Activated CD8-positive, alpha-beta memory T cell treated with anti-CD3 and anti-CD28 coated beads, Interleukin-2, amount 50 U/mL, for 24 hours (primary cell): ENCODE measurements around the gene R3HDM2.
"Not testable (repeated sequence)": the region's sequence is repeated elsewhere in the genome, so short reads cannot be mapped to it uniquely, and the experiment has no call there.

Experiments
- DNase-seq: peaks from one replicate; pipeline ENCODE4 v3.0.0-alpha.2; 2020; ENCODE audit errors: extremely low read depth

R3HDM2 gene

DNA sequence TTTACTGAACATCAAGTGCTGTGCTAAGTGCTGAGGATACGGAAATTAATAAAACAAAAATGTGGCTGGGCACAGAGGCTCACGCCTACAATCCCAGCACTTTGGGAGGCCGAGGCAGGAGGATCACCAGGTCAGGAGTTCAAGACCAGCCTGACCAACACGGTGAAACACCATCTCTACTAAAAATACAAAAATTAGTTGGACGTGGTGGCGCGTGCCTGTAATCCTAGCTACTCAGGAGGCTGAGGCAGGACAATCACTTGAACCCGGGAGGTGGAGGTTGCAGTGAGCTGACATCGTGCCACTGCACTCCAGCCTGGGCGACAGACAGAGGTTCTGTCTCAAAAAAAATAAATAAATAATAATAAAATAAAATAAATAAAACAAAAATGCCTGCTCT, 3.9 kb downstream of the R3HDM2 start:
- not testable (repeated sequence) for DNase-seq

DNA sequence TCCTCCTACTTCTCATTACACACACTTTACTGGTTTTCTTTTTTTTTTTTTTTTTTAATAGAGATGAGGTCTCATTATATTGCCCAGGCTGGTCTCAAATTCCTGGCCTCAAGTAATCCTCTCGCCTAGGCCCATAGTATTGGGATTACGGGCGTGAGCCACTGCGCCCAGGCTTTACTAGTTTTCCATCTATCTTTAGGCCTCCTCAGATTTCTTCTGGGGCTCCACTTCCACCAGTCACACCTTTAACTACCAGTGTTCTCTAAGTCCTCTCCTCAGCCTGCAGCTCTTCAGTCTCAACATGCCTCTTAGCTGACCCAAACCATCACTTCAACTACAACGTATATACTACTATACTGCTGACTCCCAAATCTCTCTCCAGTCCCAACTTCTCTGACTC, 10.4 kb downstream of the R3HDM2 start:
- DNase-seq, result no peak

DNA sequence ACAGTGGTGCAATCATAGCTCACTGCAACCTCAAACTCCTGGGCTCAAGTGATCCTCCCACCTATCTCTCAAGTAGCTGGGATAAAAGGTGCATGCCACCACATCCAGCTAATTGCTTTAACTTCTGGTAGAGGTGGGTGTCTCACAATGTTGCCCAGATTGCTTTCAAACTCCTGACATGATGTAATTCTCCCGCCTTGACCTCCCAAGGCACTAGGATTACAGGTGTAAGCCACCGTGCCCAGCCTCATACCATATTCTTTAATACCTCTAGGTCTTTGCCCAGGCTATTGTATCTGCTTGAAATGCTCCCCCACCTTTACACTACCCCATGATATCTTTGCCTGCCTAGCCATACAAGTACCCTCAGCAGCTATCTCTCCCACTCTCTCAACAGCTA, 11.3 kb downstream of the R3HDM2 start:
- DNase-seq, result no peak

DNA sequence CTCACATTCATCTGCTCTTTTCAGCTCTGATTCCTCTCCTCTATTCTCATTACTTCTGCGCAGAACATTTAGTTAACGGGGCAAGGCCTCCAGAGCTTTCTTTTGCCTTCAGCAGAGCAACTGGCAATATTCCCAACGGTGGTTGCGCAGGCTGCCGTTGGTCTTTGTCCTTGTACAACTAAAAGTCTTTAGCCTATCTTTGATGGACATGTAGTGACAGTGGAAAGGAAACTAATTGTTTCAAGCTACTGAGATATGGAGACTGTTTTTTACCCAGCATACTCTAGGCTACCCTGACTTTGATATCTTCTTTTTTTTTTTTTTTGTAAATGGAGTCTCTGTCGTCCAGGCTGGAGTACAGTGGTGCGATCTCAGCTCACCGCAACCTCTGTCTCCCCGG, 12.6 kb downstream of the R3HDM2 start:
- DNase-seq, result no peak

DNA sequence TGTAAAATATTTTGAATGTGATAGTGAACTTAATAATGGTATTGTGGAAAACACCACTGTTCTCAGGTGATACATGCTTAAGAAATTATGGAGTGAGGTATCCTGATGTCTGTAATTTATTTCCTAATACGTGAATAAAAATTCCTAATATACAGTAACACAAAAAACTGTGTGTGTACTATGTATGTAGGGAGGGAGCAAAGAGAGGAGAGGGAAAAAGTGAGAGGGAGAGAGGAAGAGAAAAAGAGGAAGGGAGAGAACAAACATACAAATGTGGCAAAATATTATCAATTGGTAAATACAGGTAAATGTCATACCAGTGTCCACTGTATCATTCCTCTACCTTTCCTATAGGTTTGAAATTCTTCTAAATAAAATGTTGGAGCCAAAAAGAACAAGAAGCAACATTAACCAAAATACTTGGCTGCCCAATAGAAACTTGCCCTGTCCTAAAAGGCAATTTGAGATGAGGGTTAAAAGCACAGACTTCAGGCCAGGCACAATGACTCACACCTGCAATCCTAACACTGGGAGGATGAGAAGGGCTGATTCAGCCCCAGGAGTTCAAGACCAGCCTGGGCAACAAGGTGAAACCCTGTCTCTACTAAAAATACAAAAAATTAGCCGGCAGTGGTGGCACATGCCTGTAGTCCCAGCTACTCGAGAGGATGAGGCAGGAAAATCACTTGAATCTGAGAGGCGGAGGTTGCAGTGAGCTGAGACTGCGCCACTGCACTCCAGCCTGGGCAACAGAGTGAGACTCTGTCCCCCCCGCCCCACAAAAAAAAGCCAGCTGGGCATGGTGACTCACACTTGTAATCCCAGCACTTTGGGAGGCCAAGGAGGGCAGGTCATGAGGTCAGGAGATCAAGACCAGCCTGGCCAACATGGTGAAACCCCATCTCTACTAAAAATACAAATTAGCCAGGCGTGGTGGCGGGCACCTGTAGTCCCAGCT, 14.5 kb downstream of the R3HDM2 start:
- DNase-seq, result no peak

DNA sequence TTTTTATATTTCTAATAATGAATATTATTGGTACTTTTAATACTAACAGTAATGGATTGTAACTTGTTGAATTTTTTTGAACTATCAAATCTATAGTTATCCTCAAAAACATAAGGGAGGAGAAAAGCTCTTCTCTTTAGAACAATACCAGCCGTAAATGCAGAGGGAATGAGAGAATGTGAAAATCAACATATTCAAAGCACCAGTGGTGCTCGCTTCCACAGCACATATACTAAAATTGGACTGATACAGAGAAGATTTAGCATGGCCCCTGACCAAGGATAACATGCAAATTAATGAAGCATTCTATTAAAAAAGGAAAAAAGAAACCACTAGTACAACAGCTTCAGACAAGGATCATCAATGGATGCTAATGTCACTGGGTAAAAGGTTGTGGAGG, 15.8 kb downstream of the R3HDM2 start:
- no peak for DNase-seq

DNA sequence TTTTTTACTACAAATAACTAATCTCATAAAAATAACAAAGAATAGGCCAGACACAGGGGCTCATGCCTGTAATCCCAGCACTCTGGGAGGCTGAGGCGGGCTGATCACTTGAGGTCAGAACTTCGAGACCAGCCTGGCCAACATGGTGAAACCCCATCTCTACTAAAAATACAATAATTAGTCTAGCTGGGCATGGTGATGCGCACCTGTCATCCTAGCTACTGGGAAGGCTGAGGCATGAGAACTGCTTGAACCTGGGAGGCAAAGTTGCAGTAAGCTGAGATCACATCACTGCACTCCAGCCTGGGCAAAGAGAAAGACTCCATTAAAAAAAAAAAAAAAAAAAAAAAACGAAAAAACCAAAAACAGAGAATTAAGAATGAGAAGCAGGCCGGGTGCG, 16.7 kb downstream of the R3HDM2 start:
- DNase-seq, result not testable (repeated sequence)

DNA sequence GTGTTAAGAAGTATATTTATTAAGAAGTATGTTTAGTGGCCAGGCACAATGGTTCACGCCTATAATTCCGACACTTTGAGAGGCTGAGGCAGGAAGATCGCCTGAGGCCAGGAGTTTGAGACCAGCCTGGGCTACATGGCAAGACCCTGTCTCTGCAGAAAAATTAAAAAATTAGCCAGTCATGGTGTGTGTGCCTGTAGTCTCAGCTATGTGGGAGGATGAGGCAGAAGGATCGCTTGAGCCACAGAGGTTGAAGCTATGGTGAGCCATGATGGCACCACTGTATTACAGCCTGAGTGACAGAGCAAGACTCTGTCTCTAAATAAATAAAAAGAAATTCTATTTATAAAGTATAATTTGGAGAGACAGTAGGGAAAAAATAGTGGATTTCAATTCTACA, 20.3 kb downstream of the R3HDM2 start:
- no peak for DNase-seq

DNA sequence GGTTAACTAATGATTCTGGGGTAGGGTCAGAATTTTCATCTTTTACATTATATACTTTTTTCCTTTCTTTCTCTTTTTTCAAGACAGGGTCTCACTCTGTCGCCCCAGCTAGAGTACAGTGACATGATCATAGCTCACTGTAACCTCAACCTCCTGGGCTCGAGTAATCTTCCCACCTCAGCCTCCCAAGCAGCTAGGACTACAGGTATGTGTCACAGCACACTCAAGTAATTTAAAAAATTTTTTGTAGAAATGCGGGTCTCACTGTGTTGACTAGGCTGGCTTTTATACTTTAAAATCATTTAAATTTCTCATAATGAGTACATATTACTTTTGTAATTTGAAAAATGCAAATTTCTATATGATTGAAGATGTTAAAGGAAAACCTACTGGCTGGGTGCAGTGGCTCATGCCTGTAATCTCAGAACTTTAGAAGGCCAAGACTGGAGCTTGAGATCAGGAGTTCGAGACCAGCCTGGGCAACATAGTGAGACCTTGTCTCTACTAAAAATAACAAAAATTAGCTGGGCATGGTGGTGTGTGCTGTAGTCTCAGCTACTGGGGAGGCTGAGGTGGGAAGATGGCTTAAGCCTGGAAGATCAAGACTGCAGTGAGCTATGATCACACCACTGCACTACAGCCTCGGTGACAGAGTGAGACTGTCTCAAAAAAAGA, 25.7 kb downstream of the R3HDM2 start:
- DNase-seq, result no peak

DNA sequence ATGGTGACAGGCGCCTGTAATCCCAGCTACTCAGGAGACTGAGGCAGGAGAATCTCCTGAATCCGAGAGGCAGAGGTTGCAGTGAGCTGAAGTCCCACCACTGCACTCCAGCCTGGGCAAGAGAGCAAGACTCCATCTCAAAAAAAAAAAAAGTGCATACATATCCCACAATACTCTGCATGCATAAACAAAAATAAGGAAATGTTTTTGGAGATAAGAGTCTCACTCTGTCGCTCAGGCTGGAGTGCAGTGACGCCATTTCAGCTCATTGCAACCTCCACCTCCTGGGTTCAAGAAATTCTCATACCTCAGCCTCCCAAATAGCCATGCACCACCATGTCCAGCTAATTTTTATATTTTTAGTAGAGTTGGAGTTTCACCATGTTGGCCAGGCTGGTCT, 28.7 kb downstream of the R3HDM2 start:
- DNase-seq, result not testable (repeated sequence)

DNA sequence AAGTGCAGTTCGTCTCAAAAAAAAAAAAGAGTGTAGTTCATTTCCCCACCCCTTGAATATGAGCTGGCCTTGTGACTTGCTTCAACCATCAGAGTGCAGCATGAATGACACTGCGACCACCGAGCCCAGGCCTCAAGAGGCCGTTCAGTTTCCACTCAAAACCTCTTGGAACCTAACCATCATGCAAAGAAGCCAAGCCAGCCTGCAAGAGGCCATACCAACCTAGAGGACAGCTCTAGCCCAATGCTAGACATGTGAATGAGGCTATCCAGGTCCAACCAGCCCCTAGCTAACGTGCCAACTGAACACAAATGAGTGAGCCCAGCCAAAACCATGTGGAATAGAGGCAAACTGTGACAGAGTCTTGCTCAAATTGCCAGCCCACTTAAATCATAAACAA, 29.7 kb downstream of the R3HDM2 start:
- no peak for DNase-seq

DNA sequence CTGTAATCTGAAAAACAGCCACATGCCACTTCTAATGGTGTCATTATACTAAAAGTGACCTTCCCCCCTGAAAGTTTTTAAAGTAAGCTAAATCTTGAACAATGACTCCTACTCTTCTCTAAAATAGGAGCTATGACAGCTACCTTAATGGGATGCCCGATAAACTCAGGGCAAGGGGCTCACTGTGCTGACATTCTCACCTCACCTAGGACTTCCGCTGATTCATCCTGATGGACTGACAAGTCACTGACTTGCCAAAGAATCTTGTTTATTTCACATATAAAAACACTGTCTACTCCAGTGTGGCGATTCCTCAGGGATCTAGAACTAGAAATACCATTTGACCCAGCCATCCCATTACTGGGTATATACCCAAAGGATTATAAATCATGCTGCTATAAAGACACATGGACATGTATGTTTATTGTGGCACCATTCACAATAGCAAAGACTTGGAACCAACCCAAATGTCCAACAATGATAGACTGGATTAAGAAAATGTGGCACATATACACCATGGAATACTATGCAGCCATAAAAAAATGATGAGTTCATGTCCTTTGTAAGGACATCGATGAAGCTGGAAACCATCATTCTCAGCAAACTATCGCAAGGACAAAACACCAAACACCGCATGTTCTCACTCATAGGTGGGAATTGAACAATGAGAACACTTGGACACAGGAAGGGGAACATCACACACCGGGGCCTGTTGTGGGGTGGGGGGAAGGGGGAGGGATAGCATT, 31.0 kb downstream of the R3HDM2 start:
- DNase-seq, result not testable (repeated sequence)

DNA sequence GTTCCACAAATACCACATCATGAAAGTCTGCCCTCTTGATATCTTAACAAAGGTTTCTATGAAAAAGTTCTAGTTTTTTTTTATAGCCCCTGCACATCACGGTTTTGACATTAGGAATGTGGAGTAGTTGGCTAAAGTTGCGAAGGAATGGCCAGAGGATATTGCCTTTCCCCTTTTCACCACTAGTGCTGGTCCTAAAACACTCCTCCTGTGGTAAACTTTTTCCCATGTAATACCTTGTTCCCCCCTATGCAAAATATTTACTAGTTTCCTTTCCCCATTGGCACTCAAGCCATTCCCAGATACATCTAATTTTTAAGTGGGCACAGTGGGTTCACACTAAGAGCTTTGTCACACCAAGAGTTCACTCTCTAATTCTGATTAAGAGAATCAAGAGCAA, 33.4 kb downstream of the R3HDM2 start:
- no peak for DNase-seq

DNA sequence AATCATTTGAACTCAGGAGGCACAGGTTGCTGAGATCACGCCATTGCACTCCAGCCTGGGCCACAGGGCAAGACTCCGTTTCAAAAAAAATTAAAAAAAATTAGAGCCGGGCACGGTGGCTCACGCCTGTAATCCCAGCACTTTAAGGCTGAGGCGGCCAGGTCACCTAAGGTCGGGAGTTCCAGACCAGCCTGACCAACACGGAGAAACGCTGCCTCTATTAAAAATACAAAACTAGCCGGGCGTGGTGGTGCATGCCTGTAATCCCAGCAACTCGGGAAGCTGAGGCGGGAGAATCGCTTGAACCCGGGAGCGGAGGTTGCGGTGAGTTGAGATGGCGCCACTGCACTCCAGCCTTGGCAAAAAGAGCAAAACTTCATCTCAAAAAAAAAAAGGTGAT, 35.7 kb downstream of the R3HDM2 start:
- DNase-seq, result no peak

DNA sequence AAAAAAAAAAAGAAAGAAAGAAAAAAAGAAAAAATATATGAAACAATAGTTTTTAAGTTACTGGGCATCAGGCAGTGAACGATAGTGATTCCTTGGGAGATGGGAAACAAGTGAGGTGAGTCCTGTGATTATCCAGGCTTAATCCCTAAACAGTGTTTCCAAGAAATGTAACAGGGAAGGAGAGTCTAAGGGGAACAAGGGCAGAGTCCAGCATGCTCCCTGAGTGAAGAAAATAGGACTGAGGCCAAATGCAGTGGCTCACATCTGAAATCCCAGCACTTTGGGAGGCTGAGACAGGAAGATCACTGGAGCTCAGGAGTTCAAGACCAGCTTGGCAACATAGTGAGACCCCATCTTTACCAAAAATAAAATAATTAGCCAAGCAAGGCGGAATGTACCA, 40.7 kb downstream of the R3HDM2 start:
- no peak for DNase-seq

DNA sequence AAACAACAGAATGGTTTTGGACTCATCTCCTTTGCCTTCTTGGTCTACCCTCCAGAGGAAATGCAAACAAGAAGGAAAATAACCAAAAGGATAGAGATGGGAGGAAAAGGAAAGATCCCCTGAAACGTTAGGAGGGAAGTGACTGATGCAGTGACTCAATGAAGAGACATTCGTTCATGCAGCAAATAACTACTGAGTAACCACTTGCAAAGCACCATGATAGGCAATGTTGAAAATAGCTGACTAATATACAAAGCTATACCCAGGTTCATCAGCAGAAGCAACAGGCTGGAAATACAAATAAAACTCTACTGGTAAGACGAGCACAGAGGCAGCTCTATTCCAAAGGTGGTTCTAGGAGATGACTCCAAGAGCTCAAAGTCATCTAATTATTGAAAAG, 41.8 kb downstream of the R3HDM2 start:
- DNase-seq, result no peak

DNA sequence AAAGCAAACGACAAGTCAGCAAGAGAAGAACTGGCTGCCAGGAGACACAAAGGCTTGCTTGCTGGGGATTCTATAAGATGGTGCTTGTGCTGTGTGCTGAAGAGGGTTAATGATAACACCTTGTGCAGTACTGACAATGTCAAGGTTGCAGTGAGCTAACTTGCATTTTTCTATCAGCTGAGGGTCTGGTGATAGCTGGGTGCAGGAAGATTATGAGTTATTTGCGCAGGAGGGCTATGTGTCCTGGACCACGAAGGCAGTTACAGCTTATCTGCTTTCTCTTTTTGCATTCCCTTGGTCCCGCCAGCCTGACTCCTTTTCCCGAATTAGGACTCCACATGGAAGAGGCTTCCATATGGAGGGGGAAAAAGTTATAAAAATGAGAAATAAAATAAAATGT, 42.4 kb downstream of the R3HDM2 start:
- no peak for DNase-seq

DNA sequence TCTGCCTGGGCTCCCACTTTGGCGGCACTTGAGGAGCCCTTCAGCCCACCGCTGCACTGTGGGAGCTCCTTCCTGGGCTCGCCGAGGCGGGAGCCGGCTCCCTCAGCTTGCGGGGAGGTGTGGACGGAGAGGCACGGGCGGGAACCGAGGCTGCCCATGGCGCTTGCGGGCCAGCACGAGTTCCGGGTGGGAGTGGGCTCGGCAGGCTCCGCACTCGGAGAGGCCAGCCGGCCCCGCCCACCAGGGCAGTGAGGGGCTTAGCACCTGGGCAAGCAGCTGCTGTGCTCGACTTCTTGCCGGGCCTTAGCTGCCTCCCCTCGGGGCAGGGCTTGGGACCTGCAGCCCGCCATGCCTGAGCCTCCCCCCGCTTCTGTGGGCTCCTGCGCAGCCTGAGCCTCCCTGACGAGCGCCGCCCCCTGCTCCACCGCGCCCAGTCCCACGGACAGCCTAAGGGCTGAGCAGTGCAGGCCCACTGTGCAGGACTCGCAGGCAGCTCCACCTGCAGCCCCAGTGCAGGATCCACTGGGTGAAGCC, 44.6 kb downstream of the R3HDM2 start:
- DNase-seq, result no peak

DNA sequence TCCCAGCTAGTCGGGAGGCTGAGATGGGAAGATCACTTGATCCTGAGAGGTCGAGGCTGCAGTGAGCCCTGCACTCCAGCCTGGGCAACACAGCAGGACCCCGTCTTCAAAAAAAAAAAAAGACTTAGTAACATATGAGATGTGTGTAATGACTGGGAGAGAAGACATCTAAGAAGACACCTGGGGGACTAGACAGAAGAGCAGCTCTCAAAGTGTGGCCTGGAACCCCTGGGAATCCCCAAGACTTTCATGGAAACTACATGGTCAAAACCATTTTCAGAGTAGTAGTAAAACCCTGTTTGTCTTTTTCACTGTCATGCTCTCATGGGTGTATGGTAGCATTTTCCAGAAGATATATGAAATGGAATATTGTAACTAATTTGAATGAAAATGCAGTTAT, 45.3 kb downstream of the R3HDM2 start:
- DNase-seq, result no peak

DNA sequence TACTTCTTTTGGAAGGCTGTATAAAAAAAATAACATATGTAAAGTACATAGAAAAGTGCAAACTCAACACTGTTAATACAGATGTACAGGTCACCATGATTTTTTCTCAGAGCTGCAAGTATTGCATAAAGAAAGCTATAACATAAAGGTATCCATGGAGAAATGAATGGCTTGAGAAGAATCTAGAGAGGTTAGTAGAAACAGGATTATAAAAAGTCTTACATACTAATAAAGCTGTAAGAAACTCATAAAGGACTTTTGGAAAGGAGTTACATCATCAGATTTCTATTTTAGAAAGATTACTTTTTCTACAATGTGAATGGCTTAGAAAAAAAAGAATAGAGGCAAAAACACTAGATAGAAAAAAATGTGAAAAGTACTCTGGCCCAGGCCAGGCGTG, 46.4 kb downstream of the R3HDM2 start:
- no peak for DNase-seq

DNA sequence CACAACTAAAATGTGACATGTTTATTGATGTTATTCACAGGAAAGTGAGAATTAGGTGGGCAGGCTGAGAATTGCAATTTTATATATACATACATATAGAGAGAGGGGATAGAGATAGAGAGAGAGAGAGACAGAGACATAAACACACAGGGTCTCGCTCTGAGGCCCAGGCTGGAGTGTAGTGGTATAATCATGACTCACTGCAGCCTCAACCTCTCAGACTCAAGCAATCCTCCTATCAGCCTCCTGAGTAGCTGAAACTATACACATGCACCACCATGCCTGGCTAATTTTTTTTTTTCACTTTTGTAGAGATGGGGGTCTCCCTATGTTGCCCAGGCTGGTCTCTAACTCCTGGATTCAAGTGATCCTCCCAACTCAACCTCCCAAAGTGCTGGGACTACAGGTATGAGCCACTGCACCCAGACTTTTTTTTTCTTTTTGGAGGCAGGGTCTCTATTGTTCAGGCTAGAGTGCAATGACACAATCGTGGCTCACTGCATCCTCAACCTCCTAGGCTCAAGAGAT, 49.1 kb downstream of the R3HDM2 start:
- DNase-seq, result no peak

DNA sequence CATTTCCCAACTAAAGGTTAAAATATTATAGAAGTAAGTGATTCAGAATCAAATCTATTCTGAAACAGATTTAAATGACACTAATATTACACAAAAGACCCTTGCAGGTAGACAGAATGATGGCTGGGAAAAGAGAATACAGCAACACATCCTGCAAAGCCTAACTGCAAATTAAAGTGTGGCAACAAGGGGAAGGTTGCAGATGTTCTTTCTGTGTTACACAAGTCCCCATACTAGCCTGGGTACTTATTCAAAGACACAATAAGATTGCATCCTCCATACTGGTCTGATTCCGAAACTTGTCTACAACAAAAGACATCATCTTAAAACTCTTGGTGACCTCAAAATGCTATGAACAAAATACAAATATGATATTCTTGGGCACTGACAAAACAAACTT, 50.5 kb downstream of the R3HDM2 start:
- DNase-seq, result no peak
